ENCODE measurements around the gene ANKRD29.
"Not testable (repeated sequence)": the region's sequence is repeated elsewhere in the genome, so short reads cannot be mapped to it uniquely, and the experiment has no call there.

ANKRD29 gene

GRCh38 chr18:23557511-23557910 is 105.2 kb downstream of the ANKRD29 start:
- not testable (repeated sequence) for DNase-seq (ENCODE audit: low read depth in 2 of 2)

- no peak for DNase-seq (ENCODE audit: low read depth in 2 of 2)
Measured at GRCh38 chr18:23556145-23556780, 106.4 kb downstream of the ANKRD29 start.

GRCh38 chr18:23553887-23554286 is 108.8 kb downstream of the ANKRD29 start:
- DNase-seq (ENCODE audit: low read depth in 2 of 2): no peak

GRCh38 chr18:23552505-23552904 is 110.2 kb downstream of the ANKRD29 start:
- DNase-seq (ENCODE audit: low read depth in 2 of 2): no peak

- DNase-seq (ENCODE audit: low read depth in 2 of 2): no peak
Measured at GRCh38 chr18:23551978-23552377, 110.7 kb downstream of the ANKRD29 start.

GRCh38 chr18:23550898-23551297 is 111.8 kb downstream of the ANKRD29 start:
- no peak for DNase-seq (ENCODE audit: low read depth in 2 of 2)
